Measurements from ENCODE around the gene CYP2W1. TPM values are rescaled to one million over a fixed set of nuclear protein-coding genes. Genes with fewer than 3 reads are reported as not detected.
A peak's percentile ranks its signal among the peaks of the same experiment; 100 is the strongest.

CYP2W1 gene
- total RNA-seq, 1 experiment from 2014 or later = not detected

- peaks cover 45% of the 10 kb centered on the region for H3K79me2 ChIP-seq (ENCODE audit: low read length)
- DNase-seq = no peak
These were observed 12.2 kb upstream of the CYP2W1 start for GRCh38 chr7:970744-971143.

GRCh38 chr7:972110-972509 lies 10.9 kb upstream of the CYP2W1 start:
- no peaks in the 10 kb centered on the region for H3F3A ChIP-seq (ENCODE audit: low read length, unreplicated experiment)
- H3K27ac ChIP-seq (ENCODE audit: low read length) = no peak overlapping the region
- no peak overlapping the region for H2AFZ ChIP-seq (ENCODE audit: low read length)
- H3K4me2 ChIP-seq (ENCODE audit: low read length) = no peak overlapping the region
- H3K9me2 ChIP-seq (replicated peaks; ENCODE audit: low read length) = no peaks in the 10 kb centered on the region
- no peaks in the 10 kb centered on the region for H3K27me3 ChIP-seq (ENCODE audit: low read length)
- DNase-seq = no peak
- CTCF ChIA-PET = no interaction called here
- H3K4me3 ChIP-seq (ENCODE audit: low read length) = no peak overlapping the region
- BruUV-seq (replicated peaks) = no TSS peak
- H3K9me3 ChIP-seq (ENCODE audit: low read length) = no peaks in the 10 kb centered on the region
- ATAC-seq = no peak
- peaks cover 24% of the 10 kb centered on the region for H4K20me1 ChIP-seq (ENCODE audit: low read length)
- peaks cover 45% of the 10 kb centered on the region for H3K79me2 ChIP-seq (ENCODE audit: low read length)
- TF ChIP-seq CTCF (conservative IDR thresholded peaks at IDR 0.05; ENCODE audit: low read depth, low read length) (no peak), EZH2 (IDR thresholded peaks at IDR 0.05; ENCODE audit: low read length, unreplicated experiment) (no peak), EZH2phosphoT487 (IDR thresholded peaks at IDR 0.05; ENCODE audit: borderline replicate concordance, low read length) (no peak)
- H3K4me1 ChIP-seq (ENCODE audit: insufficient read depth, low read length) = 0 out of 2 replicates have a peak, but pooled peaks cover 4% of the 10 kb centered on the region
- no peak overlapping the region for H3K9ac ChIP-seq (ENCODE audit: low read length)
- POLR2A ChIA-PET (ENCODE audit: unreplicated experiment) = no interaction called here
- intact Hi-C loops (cut with micrococcal nuclease) = no loop called here
- H3K36me3 ChIP-seq (ENCODE audit: low read depth, low read length) = peaks cover 40% of the 10 kb centered on the region

More at GRCh38 chr7:970744-971143, 12.2 kb upstream of the CYP2W1 start:
- Histone ChIP-seq H3K4me2 (ENCODE audit: low read length) (no peak overlapping the region), H3K27me3 (ENCODE audit: low read length) (no peaks in the 10 kb centered on the region), H3F3A (ENCODE audit: low read length, unreplicated experiment) (no peaks in the 10 kb centered on the region), H3K9me2 (replicated peaks; ENCODE audit: low read length) (no peaks in the 10 kb centered on the region), H2AFZ (ENCODE audit: low read length) (no peak overlapping the region), H3K9me3 (ENCODE audit: low read length) (no peaks in the 10 kb centered on the region), H3K36me3 (ENCODE audit: low read depth, low read length) (peaks cover 40% of the 10 kb centered on the region), H3K4me3 (ENCODE audit: low read length) (no peak overlapping the region), H4K20me1 (ENCODE audit: low read length) (peaks cover 24% of the 10 kb centered on the region), H3K9ac (ENCODE audit: low read length) (no peak overlapping the region), H3K4me1 (ENCODE audit: insufficient read depth, low read length) (0 out of 2 replicates have a peak, but pooled peaks cover 1% of the 10 kb centered on the region), H3K27ac (ENCODE audit: low read length) (no peak overlapping the region)
- POLR2A ChIA-PET (ENCODE audit: unreplicated experiment) = no interaction called here
- intact Hi-C loops (cut with micrococcal nuclease) = no loop called here
- CTCF ChIA-PET = no interaction called here
- no TSS peak for BruUV-seq (replicated peaks)
- TF ChIP-seq EZH2 (IDR thresholded peaks at IDR 0.05; ENCODE audit: low read length, unreplicated experiment) = no peak
- no peak for TF ChIP-seq CTCF (conservative IDR thresholded peaks at IDR 0.05; ENCODE audit: low read depth, low read length)
- no peak for TF ChIP-seq EZH2phosphoT487 (IDR thresholded peaks at IDR 0.05; ENCODE audit: borderline replicate concordance, low read length)
- ATAC-seq = no peak

- Histone ChIP-seq H2AFZ (ENCODE audit: low read length) (no peak overlapping the region), H3K27me3 (ENCODE audit: low read length) (no peaks in the 10 kb centered on the region), H3K4me2 (ENCODE audit: low read length) (peak overlapping the region; percentile 6; the same call in 1 of the 2 replicates), H3K79me2 (ENCODE audit: low read length) (peaks cover 45% of the 10 kb centered on the region), H3K9ac (ENCODE audit: low read length) (no peak overlapping the region), H3K4me1 (ENCODE audit: insufficient read depth, low read length) (0 out of 2 replicates have a peak, but pooled peaks cover 4% of the 10 kb centered on the region), H3F3A (ENCODE audit: low read length, unreplicated experiment) (no peaks in the 10 kb centered on the region), H3K9me2 (replicated peaks; ENCODE audit: low read length) (no peaks in the 10 kb centered on the region), H4K20me1 (ENCODE audit: low read length) (peaks cover 24% of the 10 kb centered on the region), H3K9me3 (ENCODE audit: low read length) (no peaks in the 10 kb centered on the region), H3K36me3 (ENCODE audit: low read depth, low read length) (peaks cover 37% of the 10 kb centered on the region), H3K27ac (ENCODE audit: low read length) (no peak overlapping the region), H3K4me3 (ENCODE audit: low read length) (no peak overlapping the region)
- ATAC-seq (no peak), DNase-seq (no peak)
- TF ChIP-seq EZH2 (IDR thresholded peaks at IDR 0.05; ENCODE audit: low read length, unreplicated experiment) (no peak), CTCF (conservative IDR thresholded peaks at IDR 0.05; ENCODE audit: low read depth, low read length) (no peak), EZH2phosphoT487 (IDR thresholded peaks at IDR 0.05; ENCODE audit: borderline replicate concordance, low read length) (no peak)
- POLR2A ChIA-PET (ENCODE audit: unreplicated experiment) = no interaction called here
- no TSS peak for BruUV-seq (replicated peaks)
- intact Hi-C loops (cut with micrococcal nuclease) = no loop called here
- CTCF ChIA-PET = interaction anchor here (0.6 kb wide), 1 partner anchor 13 kb away, joined by 3 read pairs; no protein-coding TSS in a partner anchor
These were observed 10.2 kb upstream of the CYP2W1 start for GRCh38 chr7:972676-973309.

Measured in PC-3 (cell line).